Endothelial cell of umbilical vein (primary cell): Measurements from ENCODE around the gene NOB1. TPM values are rescaled to one million over a fixed set of nuclear protein-coding genes. Genes with fewer than 3 reads are reported as not detected.

Experiments used
- BruUV-seq: library from RNA; stranded (reverse); fragments of 400-500 nt; replicated peaks from 2 replicates; lab custom pipeline; 2021; lab: Mats Ljungman, UMichigan
- CTCF ChIA-PET: fragments of 300-600, 350-600 bp; sonication (Branson Sonifier 250); formaldehyde crosslinking; loops from one replicate; lab custom pipeline; 2021; ENCODE audit warnings: antibody characterized with exemption, inconsistent platforms; lab: Charles Lee
- POLR2A ChIA-PET: fragments of 300-600, 350-600 bp; sonication (Branson Sonifier 250); formaldehyde crosslinking; loops from one replicate; lab custom pipeline; 2021; ENCODE audit warnings: antibody characterized with exemption, inconsistent platforms; lab: Charles Lee
- DNase-seq: peaks from one replicate; pipeline ENCODE4 v3.0.0-alpha.2; 2011; ENCODE audit warnings: low read depth, low spot score
- FAIRE-seq: peaks from 2 replicates; lab custom pipeline; 2011; peaks lifted over from hg19 to GRCh38; lab: Jason Lieb, UNC
- H2AFZ ChIP-seq: 2 replicates; pipeline ENCODE4 v1.6.0; 2012; ENCODE audit warnings: low read depth, low read length, control low read depth, inconsistent platforms
- H3K27ac ChIP-seq: 2 replicates; pipeline ENCODE4 v1.5.1; 2011; ENCODE audit warnings: low read depth, mild to moderate bottlenecking, control low read depth, low read length, moderate library complexity; ENCODE audit not compliant: insufficient read depth
- H3K27me3 ChIP-seq, 2 experiments: 2 replicates each; pipeline versions ENCODE4 v1.6.0 to v1.6.1; 2011; ENCODE audit warnings: low read length in 2 of 2, mixed read lengths in 1 of 2; ENCODE audit not compliant: control insufficient read depth in 2 of 2, insufficient read depth in 2 of 2
- H3K36me3 ChIP-seq, 2 experiments: 2 replicates in 1 of 2; 3 replicates in 1 of 2; pipeline ENCODE4 v1.5.1; 2011; ENCODE audit warnings: low read length in 2 of 2, mild to moderate bottlenecking in 1 of 2, moderate library complexity in 1 of 2; ENCODE audit not compliant: control insufficient read depth in 2 of 2, insufficient read depth in 2 of 2; ENCODE audit errors: extremely low read depth in 1 of 2
- H3K4me1 ChIP-seq: 3 replicates; pipeline ENCODE4 v1.5.1; 2011; ENCODE audit warnings: mild to moderate bottlenecking, low read length; ENCODE audit not compliant: control insufficient read depth, insufficient read depth; ENCODE audit errors: extremely low read depth
- H3K4me2 ChIP-seq: 2 replicates; pipeline ENCODE4 v1.6.1; 2011; ENCODE audit warnings: low read length, control low read depth, mixed read lengths; ENCODE audit not compliant: insufficient read depth
- H3K4me3 ChIP-seq, 3 experiments: fragments of 200-600 bp in 1 of 3; sonication (generic), shearing (Covaris generic) in 1 of 3; replicated peaks in 1 of 3; 2 replicates each; pipeline ENCODE4 v1.5.1; 2011 to 2016; ENCODE audit warnings: control low read depth in 3 of 3, low read length in 3 of 3, mild to moderate bottlenecking in 2 of 3, inconsistent platforms in 1 of 3, low read depth in 1 of 3, moderate library complexity in 1 of 3; ENCODE audit not compliant: insufficient read depth in 1 of 3
- H3K79me2 ChIP-seq: 2 replicates; pipeline ENCODE4 v1.6.0; 2012; ENCODE audit warnings: low read length, inconsistent platforms; ENCODE audit not compliant: control insufficient read depth, insufficient read depth
- H3K9ac ChIP-seq: replicated peaks from 2 replicates; pipeline ENCODE3; 2011; ENCODE audit warnings: low read length, control low read depth; ENCODE audit not compliant: insufficient read depth; ENCODE audit errors: extremely low read depth
- H3K9me1 ChIP-seq: replicated peaks from 3 replicates; pipeline ENCODE4 v1.6.0; 2011; ENCODE audit warnings: mild to moderate bottlenecking, low read length; ENCODE audit not compliant: control insufficient read depth, insufficient read depth; ENCODE audit errors: extremely low read depth
- H3K9me3 ChIP-seq: replicated peaks from 2 replicates; pipeline ENCODE4 v1.5.1; 2012; ENCODE audit warnings: low read length, inconsistent platforms; ENCODE audit not compliant: control insufficient read depth, insufficient read depth
- H4K20me1 ChIP-seq: replicated peaks from 2 replicates; pipeline ENCODE3; 2011; ENCODE audit warnings: mild to moderate bottlenecking, low read length; ENCODE audit not compliant: control insufficient read depth, insufficient read depth; ENCODE audit errors: extremely low read depth
- CTCF ChIP-seq, 2 donors: IDR thresholded peaks; 1 replicate in 1 of 2; 2 replicates in 1 of 2; pipeline ENCODE4 v1.5.1; 2011; ENCODE audit warnings: low read length in 2 of 2, mild to moderate bottlenecking in 2 of 2, moderate library complexity in 2 of 2, control low read depth in 1 of 2, inconsistent platforms in 1 of 2, low read depth in 1 of 2; ENCODE audit not compliant: insufficient read depth in 1 of 2; ENCODE audit errors: extremely low read depth in 1 of 2
- EZH2 ChIP-seq: IDR thresholded peaks from 2 replicates; pipeline ENCODE4 v1.6.1; 2012; ENCODE audit warnings: borderline replicate concordance, low read depth, mild to moderate bottlenecking, moderate library complexity, low read length, inconsistent platforms; ENCODE audit not compliant: severe bottlenecking
- FOS ChIP-seq: IDR thresholded peaks from 2 replicates; pipeline ENCODE4 v1.6.1; 2011; ENCODE audit warnings: mild to moderate bottlenecking, low read length, moderate library complexity, borderline replicate concordance; ENCODE audit not compliant: insufficient read depth
- GATA2 ChIP-seq: IDR thresholded peaks from 2 replicates; pipeline ENCODE4 v1.7.0; 2011; ENCODE audit warnings: low read depth, mild to moderate bottlenecking, moderate library complexity, mixed read lengths, low read length; ENCODE audit not compliant: insufficient read length, insufficient read depth
- JUN ChIP-seq: IDR thresholded peaks from 2 replicates; pipeline ENCODE4 v1.6.1; 2011; ENCODE audit warnings: borderline replicate concordance, low read depth; ENCODE audit not compliant: insufficient read length, insufficient read depth
- MAX ChIP-seq: IDR thresholded peaks from 2 replicates; pipeline ENCODE4 v1.6.1; 2011; ENCODE audit not compliant: insufficient read depth, insufficient read length
- MYC ChIP-seq: IDR thresholded peaks from one replicate; pipeline ENCODE4 v1.6.1; 2011; ENCODE audit warnings: mild to moderate bottlenecking, low read depth, low read length
- POLR2A ChIP-seq: IDR thresholded peaks from 2 replicates; pipeline ENCODE4 v1.6.1; 2012; ENCODE audit warnings: low read depth, mild to moderate bottlenecking, control low read depth, low read length
- POLR2AphosphoS5 ChIP-seq: IDR thresholded peaks from 2 replicates; pipeline ENCODE4 v1.6.1; 2012; ENCODE audit warnings: low read depth, mild to moderate bottlenecking, control low read depth, low read length, moderate library complexity; ENCODE audit not compliant: insufficient read depth
- dilution Hi-C: fragments of 300-500 bp; cut with MboI; formaldehyde crosslinking; loops from one replicate; pipeline ENCODE4 v1.15.0; 2019; ENCODE audit warnings: low sequenced_read_pairs; ENCODE audit not compliant: extremely low pct_ligation_motif_present
- intact Hi-C: fragments of 100-400 bp; cut with micrococcal nuclease; formaldehyde crosslinking; loops from one replicate; pipeline ENCODE4 v1.10.0; 2022
- polyA plus RNA-seq, 4 experiments: library from polyadenylated mRNA; depleted of rRNA in 3 of 4; stranded (reverse) in 3 of 4; unstranded in 1 of 4; fragments of >200 nt; gene quantifications; 2 replicates each; pipeline versions ENCODE4 v1.2.1 to v1.2.3, GENCODE V29; 2011 to 2012; ENCODE audit warnings: missing spikeins in 1 of 4
- total RNA-seq: library from RNA; stranded (reverse); gene quantifications from 2 replicates; pipeline ENCODE4 v1.2.3, GENCODE V29; 2021

Gene NOB1
- total and polyA plus RNA-seq, 2 donors (not counting 3 experiments of a cell fraction or from before 2014, with no cell fraction given): 65.4 to 66.5 TPM

GRCh38 chr16:69698404-69698803, 56.3 kb downstream of the NOB1 start:
- BruUV-seq: no TSS peak
- DNase-seq (no peak), FAIRE-seq (no peak)
- CTCF ChIA-PET: interaction anchor here (0.9 kb wide), 1 partner anchor 302 kb away, joined by 3 read pairs; no protein-coding TSS in a partner anchor
- peaks cover 4% of the 10 kb centered on the region for H3K4me1 ChIP-seq
- H3K9ac ChIP-seq: no peak overlapping the region
- POLR2A ChIA-PET: no interaction called here
- no peaks in the 10 kb centered on the region for H3K27me3 ChIP-seq
- no peak overlapping the region for H3K27ac ChIP-seq
- no peak overlapping the region for H3K4me3 ChIP-seq
- no peak overlapping the region for H2AFZ ChIP-seq
- intact Hi-C loops: no loop called here
- dilution Hi-C loops: no loop called here
- no peaks in the 10 kb centered on the region for H3K9me1 ChIP-seq
- no peaks in the 10 kb centered on the region for H4K20me1 ChIP-seq
- TF ChIP-seq MAX (no peak), JUN (no peak), GATA2 (no peak), MYC (no peak), FOS (no peak), EZH2 (no peak), POLR2A (no peak), POLR2AphosphoS5 (no peak), CTCF (IDR thresholded peaks at IDR 0.05; ENCODE audit: extremely low read depth in 1 of 2, insufficient read depth in 1 of 2, low read depth in 1 of 2, low read length in 2 of 2) (no peak)
- no peaks in the 10 kb centered on the region for H3K9me3 ChIP-seq
- H3K36me3 ChIP-seq: peaks cover 12 to 13% of the 10 kb centered on the region in 2 experiments
- H3K79me2 ChIP-seq: no peaks in the 10 kb centered on the region
- H3K4me2 ChIP-seq: no peak overlapping the region
